NT2/D1 (cell line): ENCODE data around the gene GCNT1.
"Not testable (repeated sequence)": the region's sequence is repeated elsewhere in the genome, so short reads cannot be mapped to it uniquely, and the experiment has no call there.

Experiments used
- SUZ12 ChIP-seq: IDR thresholded peaks from 2 replicates; pipeline ENCODE4 v1.6.1; 2011; ENCODE audit not compliant: insufficient read length, insufficient read depth; ENCODE audit errors: extremely low read depth
- YY1 ChIP-seq: IDR thresholded peaks from 2 replicates; pipeline ENCODE4 v1.6.1; 2011; ENCODE audit not compliant: insufficient read length, insufficient read depth
- ZNF274 ChIP-seq: IDR thresholded peaks from 2 replicates; pipeline ENCODE4 v1.6.1; 2011; ENCODE audit warnings: mild to moderate bottlenecking, low read depth, low read length

DNA sequence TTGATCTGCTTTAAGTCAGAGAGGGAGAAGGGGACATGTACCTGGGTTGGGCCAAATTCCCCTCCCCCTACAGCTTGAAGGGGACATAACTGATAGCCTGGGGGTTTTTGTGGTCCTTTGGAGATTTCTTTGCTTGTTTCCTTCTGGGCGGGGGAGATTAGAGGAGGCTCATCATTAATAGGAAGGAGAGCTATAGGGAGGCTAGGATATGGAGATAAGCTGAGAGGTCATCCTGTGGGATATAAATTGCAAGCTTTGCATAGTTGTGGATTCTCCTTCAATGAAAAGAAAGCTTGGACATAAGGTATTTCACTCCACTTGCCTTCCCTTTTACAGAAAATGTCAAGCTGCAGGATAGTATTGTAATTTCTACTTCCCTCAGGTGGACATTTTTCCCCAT is 34.5 kb downstream of the GCNT1 start:
- not testable (repeated sequence) for TF ChIP-seq ZNF274, YY1, SUZ12
